IgD-negative memory B cell (primary cell): ENCODE data around the gene CASP2. TPM values are rescaled to one million over a fixed set of nuclear protein-coding genes. Genes with fewer than 3 reads are reported as not detected.
A peak's percentile ranks its signal among the peaks of the same experiment; 100 is the strongest.

Source experiments
- H3K27ac Mint-ChIP-seq, 3 donors: one replicate each; pipeline ENCODE4 v1.8.0; 2020 to 2022; ENCODE audit warnings: mild to moderate bottlenecking in 3 of 3, mixed read lengths in 3 of 3, moderate library complexity in 1 of 3
- H3K27me3 Mint-ChIP-seq: one replicate; pipeline ENCODE4 v1.8.0; 2021; ENCODE audit warnings: mixed read lengths
- H3K36me3 Mint-ChIP-seq: one replicate; pipeline ENCODE4 v1.8.0; 2020; ENCODE audit warnings: mild to moderate bottlenecking, mixed read lengths
- H3K4me1 Mint-ChIP-seq, 3 donors: one replicate each; pipeline ENCODE4 v1.8.0; 2020 to 2022; ENCODE audit warnings: mixed read lengths in 3 of 3, mild to moderate bottlenecking in 1 of 3
- H3K4me3 Mint-ChIP-seq, 4 donors: one replicate each; pipeline ENCODE4 v1.8.0; 2020 to 2022; ENCODE audit warnings: mild to moderate bottlenecking in 4 of 4, mixed read lengths in 4 of 4, moderate library complexity in 3 of 4
- H3K9me3 Mint-ChIP-seq, 3 donors: one replicate each; pipeline ENCODE4 v1.8.0; 2020 to 2021; ENCODE audit warnings: mixed read lengths in 3 of 3, mild to moderate bottlenecking in 1 of 3
- polyA plus RNA-seq: library from polyadenylated mRNA; unstranded; fragments of 300-500 nt; fragmentation: Illumina TruSeq; gene quantifications from one replicate; pipeline ENCODE4 v1.2.3, GENCODE V29; 2021

Gene CASP2
- polyA plus RNA-seq, 1 donor from 2014 or later: 23.7 TPM

DNA sequence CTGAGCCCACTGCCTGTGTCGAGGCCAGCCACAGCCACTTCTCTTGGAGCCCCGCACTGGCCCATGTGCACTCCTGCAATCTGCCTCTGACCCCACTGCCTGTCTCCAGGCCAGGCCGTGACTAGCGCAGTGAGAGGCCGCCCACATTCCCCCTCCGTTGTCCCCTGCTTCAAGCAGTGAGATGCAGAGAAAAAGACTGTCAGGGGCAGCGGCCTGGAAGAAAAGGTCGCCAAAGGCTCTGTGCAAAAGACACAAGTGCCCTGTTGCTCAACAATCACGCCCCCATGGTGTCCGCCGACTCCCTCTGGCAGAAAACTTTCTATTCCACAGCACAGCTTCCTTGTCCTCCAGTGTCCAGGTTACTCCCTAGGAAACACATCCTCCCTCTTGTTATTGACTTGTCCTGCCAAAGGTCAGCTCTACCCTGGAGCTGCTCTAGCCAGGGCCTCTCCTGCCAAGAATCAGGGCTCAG lies 64.4 kb downstream of the CASP2 start:
- Mint-ChIP-seq H3K4me1 (peaks cover 0 to 3% (median 0%) of the 10 kb centered on the region in 3 donors), H3K9me3 (peaks cover 0 to 4% (median 0%) of the 10 kb centered on the region in 3 donors), H3K27ac (no peak overlapping the region), H3K4me3 (no peak overlapping the region), H3K27me3 (peaks cover 14% of the 10 kb centered on the region), H3K36me3 (no peaks in the 10 kb centered on the region)

DNA sequence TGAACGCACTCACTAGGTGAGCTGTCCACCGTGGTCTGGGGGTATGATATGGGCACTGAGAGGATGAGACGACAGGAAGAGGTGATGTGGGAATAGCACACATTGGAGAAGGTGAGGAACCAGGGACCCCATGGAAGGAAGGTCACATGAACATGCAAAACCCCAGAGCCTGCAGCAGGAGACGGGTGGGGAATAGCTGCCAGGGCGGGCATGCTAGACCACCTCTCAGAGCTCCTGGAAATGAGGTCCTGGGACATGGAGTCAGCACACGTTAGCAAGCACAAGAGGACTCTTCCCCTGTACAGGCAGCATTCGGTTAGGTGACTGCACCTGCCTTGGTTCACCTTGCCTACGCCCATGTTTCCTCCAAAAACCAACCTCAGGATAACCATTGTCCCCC lies 66.2 kb downstream of the CASP2 start:
- H3K36me3 Mint-ChIP-seq: no peaks in the 10 kb centered on the region
- peaks cover 14% of the 10 kb centered on the region for H3K27me3 Mint-ChIP-seq
- H3K27ac Mint-ChIP-seq: no peak overlapping the region
- H3K9me3 Mint-ChIP-seq: peaks cover 0 to 4% (median 0%) of the 10 kb centered on the region in 3 donors
- no peak overlapping the region for H3K4me3 Mint-ChIP-seq
- H3K4me1 Mint-ChIP-seq: peaks cover 0 to 3% (median 0%) of the 10 kb centered on the region in 3 donors

DNA sequence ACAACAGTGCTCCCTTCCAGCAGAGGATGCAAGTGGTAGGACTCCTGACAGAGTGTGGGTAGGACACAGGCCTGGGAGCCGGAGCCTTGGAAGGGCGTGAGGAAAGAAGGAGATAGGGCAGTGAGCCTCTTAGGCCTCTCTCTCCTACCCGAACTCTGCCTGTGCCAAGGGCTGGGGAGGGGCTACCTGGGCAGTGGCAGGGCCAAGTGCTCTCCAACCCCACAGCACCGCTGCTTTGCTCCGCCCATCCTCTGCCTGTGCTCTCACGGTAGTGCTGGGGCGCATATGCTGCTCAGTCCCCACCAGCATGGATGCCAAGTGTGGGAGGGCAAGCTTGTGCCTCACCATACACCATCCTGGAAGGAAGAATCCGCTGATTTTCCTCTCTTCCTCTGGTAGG lies 66.8 kb downstream of the CASP2 start:
- Mint-ChIP-seq H3K27me3 (peaks cover 15% of the 10 kb centered on the region), H3K27ac (peak overlapping the region in 1 of 3 donors; percentile 67)

DNA sequence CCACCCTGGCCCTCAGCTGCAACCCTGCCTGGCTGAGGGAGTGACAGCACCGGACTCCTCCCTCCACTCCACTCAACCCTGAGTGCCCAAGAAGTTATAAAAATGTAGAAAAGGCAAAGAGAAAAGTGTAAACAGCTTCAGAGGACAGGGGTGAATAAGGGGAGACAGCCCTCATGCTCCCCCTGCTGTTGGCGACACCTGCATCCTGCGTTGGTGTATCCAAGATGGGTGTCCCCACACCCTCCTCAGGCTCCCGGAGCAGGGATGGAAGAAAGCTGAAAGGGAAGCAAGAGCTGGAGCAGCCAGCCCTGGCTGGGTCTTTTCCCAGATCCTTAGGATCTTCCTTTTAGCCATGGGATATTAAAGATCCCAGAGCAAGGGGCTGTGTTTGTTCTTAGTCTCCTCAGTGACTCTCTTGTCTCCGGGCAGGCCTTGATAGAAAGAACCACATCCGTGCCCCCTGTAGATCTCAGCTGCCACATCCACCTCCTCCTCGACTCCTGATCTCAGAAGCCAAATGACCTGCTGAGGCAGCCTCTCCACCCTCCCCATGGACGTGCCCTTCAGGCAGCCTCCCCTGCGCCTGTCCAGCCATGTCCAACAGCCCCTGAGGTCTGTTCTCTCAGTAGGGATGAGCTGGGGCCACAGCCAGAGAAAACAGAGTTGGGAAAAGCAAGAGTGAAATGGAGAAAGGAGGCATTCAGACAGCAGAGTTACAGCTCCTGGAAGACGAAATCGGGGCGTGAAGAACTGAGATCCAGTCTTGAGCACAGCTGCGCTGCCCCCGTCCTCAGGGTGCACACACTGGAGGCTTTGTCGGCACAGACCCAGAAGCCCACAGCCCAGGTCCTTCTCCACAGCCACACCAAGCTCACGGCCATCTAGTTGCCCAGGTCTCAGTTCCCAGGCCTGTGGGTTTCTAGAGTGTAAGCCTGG lies 67.6 kb downstream of the CASP2 start:
- Mint-ChIP-seq H3K4me3 (no peak overlapping the region), H3K36me3 (no peaks in the 10 kb centered on the region), H3K27me3 (peaks cover 16% of the 10 kb centered on the region), H3K9me3 (peaks cover 0 to 6% (median 0%) of the 10 kb centered on the region in 3 donors), H3K27ac (peak overlapping the region in 2 of 3 donors; percentile 42 to 67), H3K4me1 (peaks cover 0 to 3% (median 0%) of the 10 kb centered on the region in 3 donors)

More for the DNA sequence above, 66.8 kb downstream of the CASP2 start:
- no peak overlapping the region for H3K4me3 Mint-ChIP-seq
- peaks cover 0 to 6% (median 0%) of the 10 kb centered on the region in 3 donors for H3K9me3 Mint-ChIP-seq
- peaks cover 0 to 3% (median 0%) of the 10 kb centered on the region in 3 donors for H3K4me1 Mint-ChIP-seq
- H3K36me3 Mint-ChIP-seq: no peaks in the 10 kb centered on the region

DNA sequence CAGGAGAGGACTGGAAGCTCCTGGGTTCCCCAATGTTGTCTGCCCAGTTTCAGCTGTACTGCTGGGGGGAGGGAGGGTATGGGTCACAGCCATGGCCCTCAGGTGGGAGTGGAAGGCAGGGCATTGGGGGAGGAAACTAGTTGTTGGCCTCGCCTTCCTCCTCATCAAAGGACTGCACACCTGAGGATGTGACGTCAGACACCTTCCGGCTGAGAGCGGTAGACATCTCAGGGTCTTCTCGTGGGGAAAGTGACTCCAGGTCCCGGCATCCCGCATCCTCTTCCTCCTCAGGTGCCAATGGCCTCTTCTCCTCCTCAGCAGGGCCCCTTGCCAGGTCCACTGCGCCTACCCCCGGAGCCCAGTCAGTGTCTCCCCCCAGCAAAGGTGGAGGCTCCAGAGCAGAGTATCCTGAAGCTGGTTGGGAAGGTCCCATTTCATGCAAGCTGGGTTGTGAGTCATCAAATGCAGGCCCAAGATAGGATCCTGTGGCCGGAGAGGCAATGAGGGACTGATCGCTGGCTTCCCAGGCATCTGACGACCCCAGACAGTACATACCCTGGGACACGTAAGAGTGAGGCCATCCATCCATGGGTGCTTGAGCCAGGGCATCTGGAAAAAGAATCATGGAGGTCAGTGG lies 68.4 kb downstream of the CASP2 start:
- no peaks in the 10 kb centered on the region for H3K36me3 Mint-ChIP-seq
- no peak overlapping the region for H3K4me3 Mint-ChIP-seq
- peaks cover 14% of the 10 kb centered on the region for H3K27me3 Mint-ChIP-seq
- H3K4me1 Mint-ChIP-seq: peaks cover 0 to 3% (median 0%) of the 10 kb centered on the region in 3 donors
- H3K27ac Mint-ChIP-seq: no peak overlapping the region
- peaks cover 0 to 6% (median 0%) of the 10 kb centered on the region in 3 donors for H3K9me3 Mint-ChIP-seq

Other genes starting within 250 kb of the CASP2 start
- not detected for gene OR6V1, start 236.0 kb upstream of the CASP2 start, polyA plus RNA-seq
- gene PIP, start 156.3 kb upstream of the CASP2 start, polyA plus RNA-seq: not detected
- gene TAS2R39, start 104.9 kb upstream of the CASP2 start, polyA plus RNA-seq: not detected
- gene TAS2R40, start 66.3 kb upstream of the CASP2 start, polyA plus RNA-seq: not detected
- 329 TPM for gene GSTK1, start 24.9 kb upstream of the CASP2 start, polyA plus RNA-seq
- gene TMEM139, start 3.4 kb upstream of the CASP2 start, polyA plus RNA-seq: not detected
- gene CLCN1, start 27.8 kb downstream of the CASP2 start, polyA plus RNA-seq: not detected
- 0.38 TPM for gene FAM131B, start 74.4 kb downstream of the CASP2 start, polyA plus RNA-seq
- gene ZYX, start 93.0 kb downstream of the CASP2 start, polyA plus RNA-seq: 51.3 TPM
- 0.80 TPM for gene EPHA1, start 120.5 kb downstream of the CASP2 start, polyA plus RNA-seq
- not detected for gene TAS2R60, start 155.1 kb downstream of the CASP2 start, polyA plus RNA-seq
- not detected for gene TAS2R41, start 189.5 kb downstream of the CASP2 start, polyA plus RNA-seq